Transverse colon (tissue), 4 donors: ENCODE results near the gene HPCAL1. TPM values are rescaled to one million over a fixed set of nuclear protein-coding genes. Genes with fewer than 3 reads are reported as not detected.

Experiments used
- DNase-seq: peaks from one replicate; pipeline ENCODE4 v3.0.0-alpha.2; 2019
- H3K27ac ChIP-seq, 4 donors: fragments of 200-600 bp; sonication (generic); 2 replicates each; pipeline ENCODE4 v1.5.1; 2016 to 2018; ENCODE audit warnings: inconsistent platforms in 4 of 4
- H3K27me3 ChIP-seq: fragments of 200-600 bp; sonication (generic); 2 replicates; pipeline ENCODE4 v1.5.1; 2017; ENCODE audit warnings: inconsistent platforms
- H3K36me3 ChIP-seq, 4 donors: fragments of 200-600 bp; sonication (generic); 2 replicates each; pipeline ENCODE4 v1.5.1; 2017 to 2019; ENCODE audit warnings: inconsistent platforms in 4 of 4
- H3K4me1 ChIP-seq, 4 donors: fragments of 200-600 bp; sonication (generic); 2 replicates each; pipeline ENCODE4 v1.5.1; 2017 to 2020; ENCODE audit warnings: inconsistent platforms in 4 of 4
- H3K4me3 ChIP-seq, 4 donors: fragments of 200-600 bp; sonication (generic); 1 replicate in 1 of 4; 2 replicates in 3 of 4; pipeline versions ENCODE4 v1.5.1 to v1.6.1; 2017 to 2019; ENCODE audit warnings: inconsistent platforms in 4 of 4
- H3K9me3 ChIP-seq, 2 donors: fragments of 200-600 bp; sonication (generic); 2 replicates each; pipeline ENCODE4 v1.5.1; 2017 to 2019; ENCODE audit warnings: inconsistent platforms in 2 of 2
- CTCF ChIP-seq, 5 experiments: fragments of 200-600 bp in 3 of 5; fragments of 450-650 bp in 2 of 5; sonication (generic) in 3 of 5; IDR thresholded peaks; 1 replicate in 2 of 5; 2 replicates in 3 of 5; pipeline ENCODE4 v1.5.1; 2016 to 2017; ENCODE audit warnings: antibody characterized with exemption in 5 of 5, inconsistent platforms in 3 of 5, mild to moderate bottlenecking in 2 of 5, moderate library complexity in 1 of 5
- EP300 ChIP-seq: sonication (generic); formaldehyde crosslinking; IDR thresholded peaks from one replicate; pipeline ENCODE4 v1.6.1; 2017; ENCODE audit warnings: antibody characterized with exemption, low read depth
- POLR2A ChIP-seq: fragments of 450-650 bp; IDR thresholded peaks from one replicate; pipeline ENCODE4 v1.6.1; 2016; ENCODE audit warnings: antibody characterized with exemption, mild to moderate bottlenecking, moderate library complexity
- POLR2AphosphoS5 ChIP-seq, 3 donors: sonication (generic); formaldehyde crosslinking; IDR thresholded peaks; one replicate each; pipeline ENCODE4 v1.6.1; 2016; ENCODE audit warnings: antibody characterized with exemption in 3 of 3
- WGBS, 2 donors: methylation state at CpG; one replicate each; pipeline ENCODE4 v1.1.5; 2018; ENCODE audit warnings: low coverage in 1 of 2; 5-methylcytosine and 5-hydroxymethylcytosine counted together
- in situ Hi-C, 4 donors: fragments of 200-750 bp; cut with MboI; loops; one replicate each; pipeline versions ENCODE4 v1.15.0 to v1.15.1; 2017; ENCODE audit warnings: low sequenced_read_pairs in 3 of 4, low pct_ligation_motif_present in 1 of 4, low pct_unique_long_range_greater_than_20kb in 1 of 4
- intact Hi-C: fragments of 100-400 bp; cut with DNase I; formaldehyde crosslinking; loops from one replicate; pipeline ENCODE4 v1.15.1; 2023; ENCODE audit warnings: low total_unique reads
- total RNA-seq, 4 donors: library from RNA; depleted of rRNA; stranded (reverse); fragments of >200 nt; gene quantifications; one replicate each; pipeline ENCODE4 v1.1.0, GENCODE V29; 2016

HPCAL1 gene
- total RNA-seq, 4 donors from 2014 or later: 88.9 to 221 (median 129) TPM

GRCh38 chr2:10278029-10278762 lies 24.5 kb upstream of the HPCAL1 start:
- Histone ChIP-seq H3K36me3 (no peaks in the 10 kb centered on the region), H3K27ac (peak overlapping the region in 2 of 4 donors; percentile 12 to 43), H3K4me3 (no peak overlapping the region), H3K9me3 (no peaks in the 10 kb centered on the region), H3K27me3 (no peaks in the 10 kb centered on the region), H3K4me1 (peaks cover 0 to 13% (median 8%) of the 10 kb centered on the region in 4 donors)
- TF ChIP-seq POLR2AphosphoS5 (IDR thresholded peaks at IDR 0.05) (peak in 1 of 3 donors; percentile 13), POLR2A (no peak)
- in situ Hi-C loops: loop anchor here in 1 of 4 donors (25.0 kb wide), 1 partner anchor 134 kb away; no protein-coding TSS in a partner anchor
- DNase-seq: peak; percentile 39
- 47 to 62% methylated on average over 3 to 19 of the region's 19 CpGs for WGBS, 2 donors
- intact Hi-C loops: no loop called here

DNA sequence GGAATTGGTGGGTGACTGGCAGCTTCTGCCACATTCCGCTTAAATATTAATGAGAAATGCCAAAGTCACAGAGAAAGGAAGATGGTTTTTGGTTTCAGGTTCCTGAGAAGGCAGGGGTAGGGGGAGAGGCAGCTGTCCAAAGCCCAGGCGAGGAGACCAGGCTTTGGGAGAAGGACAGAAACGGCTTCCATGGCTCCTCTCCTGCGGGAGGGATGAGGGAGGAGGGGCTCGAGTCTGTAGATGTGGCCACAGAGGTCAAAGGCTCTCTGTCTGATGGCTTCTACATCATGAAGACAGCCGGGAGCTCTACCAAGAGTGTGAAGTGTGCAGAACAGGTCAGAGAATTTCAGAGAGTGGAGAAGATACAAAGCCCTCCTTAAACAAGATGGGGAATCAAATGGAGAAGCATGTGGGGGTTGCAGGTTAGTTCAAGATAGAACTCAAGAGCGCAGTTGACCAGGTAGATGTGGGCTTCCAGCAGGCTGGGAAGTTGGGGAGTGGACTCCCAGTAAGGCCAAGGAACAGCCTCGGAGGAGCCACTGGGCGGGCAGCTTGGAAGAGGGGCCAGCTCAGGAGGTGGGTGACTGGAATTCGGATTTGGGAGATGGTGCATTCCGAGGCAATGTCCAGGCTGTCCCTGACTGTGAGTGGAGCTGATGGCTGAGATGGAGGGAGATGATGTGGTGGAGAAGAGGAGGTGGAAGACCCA lies 23.8 kb upstream of the HPCAL1 start:
- intact Hi-C loops: no loop called here
- no peaks in the 10 kb centered on the region for H3K27me3 ChIP-seq
- H3K4me1 ChIP-seq: peaks cover 0 to 13% (median 8%) of the 10 kb centered on the region in 4 donors
- 77 to 89% methylated on average over 10 to 11 of the region's 11 CpGs for WGBS, 2 donors
- peak overlapping the region in 2 of 4 donors; percentile 12 to 43 for H3K27ac ChIP-seq
- no peak for DNase-seq
- H3K36me3 ChIP-seq: no peaks in the 10 kb centered on the region
- in situ Hi-C loops: loop anchor here in 1 of 4 donors (25.0 kb wide), 1 partner anchor 133 kb away; no protein-coding TSS in a partner anchor
- no peak for TF ChIP-seq POLR2A
- TF ChIP-seq POLR2AphosphoS5 (IDR thresholded peaks at IDR 0.05): no peak
- TF ChIP-seq CTCF (IDR thresholded peaks at IDR 0.05): no peak
- no peak for TF ChIP-seq EP300
- no peaks in the 10 kb centered on the region for H3K9me3 ChIP-seq
- H3K4me3 ChIP-seq: no peak overlapping the region

DNA sequence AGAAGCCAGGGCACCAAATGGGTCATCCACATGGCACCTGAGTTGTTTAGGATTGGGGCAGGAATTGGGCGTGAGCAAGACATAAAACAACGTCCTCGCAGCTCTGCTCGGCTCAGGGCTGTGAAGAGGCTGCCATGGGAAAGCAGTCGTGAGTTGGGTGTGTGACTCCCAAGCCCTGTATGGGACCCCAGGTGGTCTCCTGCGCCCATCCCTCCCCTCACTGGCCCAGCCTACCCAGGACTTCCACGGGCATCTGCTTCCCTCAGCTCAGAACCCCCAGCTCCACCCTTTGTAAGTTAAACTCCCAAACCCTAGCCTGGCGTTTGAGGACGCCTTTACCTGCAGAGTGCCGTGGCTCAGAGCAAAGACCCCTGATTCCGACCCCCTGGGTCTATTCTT lies 23.2 kb upstream of the HPCAL1 start:
- TF ChIP-seq CTCF (IDR thresholded peaks at IDR 0.05) (no peak), EP300 (no peak), POLR2A (no peak), POLR2AphosphoS5 (IDR thresholded peaks at IDR 0.05) (no peak)
- no peak for DNase-seq
- Histone ChIP-seq H3K4me3 (no peak overlapping the region), H3K36me3 (no peaks in the 10 kb centered on the region), H3K27me3 (no peaks in the 10 kb centered on the region), H3K4me1 (peaks cover 0 to 13% (median 8%) of the 10 kb centered on the region in 4 donors), H3K27ac (no peak overlapping the region), H3K9me3 (no peaks in the 10 kb centered on the region)
- WGBS, 2 donors: 60 to 78% methylated on average over 1 to 11 of the region's 11 CpGs
- in situ Hi-C loops: loop anchor here in 1 of 4 donors (25.0 kb wide), 1 partner anchor 133 kb away; no protein-coding TSS in a partner anchor
- intact Hi-C loops: no loop called here

DNA sequence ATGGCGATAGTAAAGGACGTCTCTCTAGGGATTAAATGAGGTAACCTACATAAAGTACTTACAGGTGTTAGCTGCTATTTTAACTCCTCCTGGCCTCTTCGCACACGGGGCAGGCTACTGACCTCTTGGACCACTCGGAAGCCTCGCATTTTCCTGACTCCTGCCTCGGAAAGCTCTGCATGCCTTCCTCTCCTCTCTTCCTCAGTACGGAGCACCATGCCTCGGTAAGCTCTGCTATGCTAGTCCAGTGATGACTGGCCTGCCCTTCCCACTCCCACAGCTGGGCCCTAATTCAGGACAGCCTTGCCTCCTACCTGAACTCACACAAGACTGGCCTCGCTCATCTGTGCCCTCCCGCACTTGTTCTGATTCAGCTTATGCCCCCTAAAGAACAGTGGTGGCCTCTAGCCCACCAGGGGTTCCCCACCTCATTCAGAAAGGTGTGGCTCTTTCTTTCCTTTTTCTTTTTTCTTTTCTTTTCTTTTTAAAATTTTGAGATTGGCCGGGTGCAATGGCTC lies 22.7 kb upstream of the HPCAL1 start:
- in situ Hi-C loops (loop anchor here in 1 of 4 donors (25.0 kb wide), 1 partner anchor 132 kb away; no protein-coding TSS in a partner anchor), intact Hi-C loops (loop anchor here (5.0 kb wide), 1 partner anchor 132 kb away; no protein-coding TSS in a partner anchor)
- Histone ChIP-seq H3K9me3 (no peaks in the 10 kb centered on the region), H3K27me3 (no peaks in the 10 kb centered on the region), H3K4me1 (peaks cover 0 to 18% (median 9%) of the 10 kb centered on the region in 4 donors), H3K27ac (no peak overlapping the region), H3K36me3 (no peaks in the 10 kb centered on the region), H3K4me3 (no peak overlapping the region)
- 91 to 100% methylated on average over 2 to 12 of the region's 12 CpGs for WGBS, 2 donors
- no peak for DNase-seq
- TF ChIP-seq CTCF (IDR thresholded peaks at IDR 0.05) (no peak), POLR2AphosphoS5 (IDR thresholded peaks at IDR 0.05) (no peak), POLR2A (no peak), EP300 (no peak)
